IMR-90 (cell line): Measurements from ENCODE around the gene ODAM. TPM values are rescaled to one million over a fixed set of nuclear protein-coding genes. Genes with fewer than 3 reads are reported as not detected.

Experiments used
- ATAC-seq: fragments of 200-7000 bp; cut with Tn5 transposase; 2 replicates; pipeline ENCODE4 v1.9.1; 2020; ENCODE audit warnings: low read depth, mild to moderate bottlenecking, moderate library complexity
- BruUV-seq: library from RNA; stranded (reverse); fragments of 400-500 nt; replicated peaks from 2 replicates; lab custom pipeline; 2021; lab: Mats Ljungman, UMichigan
- CTCF ChIA-PET: fragments of 300-600 bp; formaldehyde crosslinking; extraction: SDS; loops from one replicate; lab custom pipeline; 2021; ENCODE audit warnings: antibody characterized with exemption; lab: Yijun Ruan, JAX
- POLR2A ChIA-PET: fragments of 300-600 bp; sonication (Branson Sonifier 250); formaldehyde crosslinking; loops from one replicate; lab custom pipeline; 2022; ENCODE audit warnings: antibody characterized with exemption; ENCODE audit not compliant: unreplicated experiment; lab: Charles Lee
- DNase-seq: peaks from one replicate; pipeline ENCODE4 v3.0.0; 2013
- H2AFZ ChIP-seq: replicated peaks from 2 replicates; pipeline ENCODE3; 2013; ENCODE audit warnings: low read length, mild to moderate bottlenecking; ENCODE audit not compliant: poor library complexity
- H2AK5ac ChIP-seq: 2 replicates; pipeline ENCODE4 v1.6.1; 2013; ENCODE audit warnings: low read depth, low read length, inconsistent platforms
- H2AK9ac ChIP-seq: replicated peaks from 2 replicates; pipeline ENCODE3; 2013; ENCODE audit warnings: mild to moderate bottlenecking, low read depth, low read length, moderate library complexity; ENCODE audit not compliant: poor library complexity
- H2BK120ac ChIP-seq: 2 replicates; pipeline ENCODE4 v1.6.1; 2013; ENCODE audit warnings: low read depth, low read length, inconsistent platforms
- H2BK15ac ChIP-seq: 3 replicates; pipeline ENCODE4 v1.6.1; 2013; ENCODE audit warnings: low read depth, low read length, inconsistent platforms
- H2BK20ac ChIP-seq: 2 replicates; pipeline ENCODE4 v1.6.1; 2013; ENCODE audit warnings: low read depth, mild to moderate bottlenecking, inconsistent platforms, low read length, moderate library complexity
- H2BK5ac ChIP-seq: 2 replicates; pipeline ENCODE4 v1.6.1; 2013; ENCODE audit warnings: mild to moderate bottlenecking, low read depth, low read length, inconsistent platforms; ENCODE audit not compliant: poor library complexity, severe bottlenecking
- H3K14ac ChIP-seq: replicated peaks from 2 replicates; pipeline ENCODE4 v1.6.1; 2013; ENCODE audit warnings: low read depth, low read length, inconsistent platforms
- H3K18ac ChIP-seq: 2 replicates; pipeline ENCODE4 v1.6.1; 2013; ENCODE audit warnings: low read depth, low read length, control low read depth
- H3K23ac ChIP-seq: 2 replicates; pipeline ENCODE4 v1.6.1; 2013; ENCODE audit warnings: low read depth, low read length, inconsistent platforms
- H3K27ac ChIP-seq: 2 replicates; pipeline ENCODE4 v1.5.1; 2013; ENCODE audit warnings: mild to moderate bottlenecking, control low read depth, low read length; ENCODE audit not compliant: insufficient read depth
- H3K27me3 ChIP-seq: 2 replicates; pipeline ENCODE4 v1.6.1; 2013; ENCODE audit warnings: low read length; ENCODE audit not compliant: control insufficient read depth, insufficient read depth
- H3K36me3 ChIP-seq: 2 replicates; pipeline ENCODE4 v1.6.1; 2013; ENCODE audit warnings: low read length, mixed read lengths; ENCODE audit not compliant: control insufficient read depth, insufficient read depth
- H3K4ac ChIP-seq: 2 replicates; pipeline ENCODE4 v1.6.1; 2013; ENCODE audit warnings: low read depth, low read length, inconsistent platforms
- H3K4me1 ChIP-seq: 2 replicates; pipeline ENCODE4 v1.6.1; 2013; ENCODE audit warnings: low read length, mixed read lengths; ENCODE audit not compliant: control insufficient read depth, insufficient read depth
- H3K4me2 ChIP-seq: 2 replicates; pipeline ENCODE4 v1.6.1; 2013; ENCODE audit warnings: low read depth, mild to moderate bottlenecking, control low read depth, low read length, moderate library complexity
- H3K4me3 ChIP-seq: 2 replicates; pipeline ENCODE4 v1.5.1; 2013; ENCODE audit warnings: low read depth, mild to moderate bottlenecking, control low read depth, low read length, moderate library complexity; ENCODE audit not compliant: insufficient read depth
- H3K56ac ChIP-seq: 2 replicates; pipeline ENCODE4 v1.6.1; 2013; ENCODE audit warnings: low read length, inconsistent platforms; ENCODE audit not compliant: insufficient read depth; ENCODE audit errors: extremely low read depth
- H3K79me1 ChIP-seq, 2 experiments: 2 replicates each; pipeline ENCODE4 v1.6.1; 2013; ENCODE audit warnings: low read length in 2 of 2, inconsistent platforms in 1 of 2, low read depth in 1 of 2
- H3K9ac ChIP-seq: 2 replicates; pipeline ENCODE4 v1.6.1; 2013; ENCODE audit warnings: low read depth, low read length, control low read depth
- H3K9me1 ChIP-seq: 2 replicates; pipeline ENCODE4 v1.6.1; 2013; ENCODE audit warnings: low read length, inconsistent platforms; ENCODE audit not compliant: insufficient read depth
- H3K9me3 ChIP-seq: 2 replicates; pipeline ENCODE4 v1.6.1; 2013; ENCODE audit warnings: low read length; ENCODE audit not compliant: control insufficient read depth, insufficient read depth
- H4K20me1 ChIP-seq: 2 replicates; pipeline ENCODE4 v1.6.1; 2013; ENCODE audit warnings: low read length, inconsistent platforms; ENCODE audit not compliant: insufficient read depth
- H4K5ac ChIP-seq: 2 replicates; pipeline ENCODE4 v1.6.1; 2013; ENCODE audit warnings: mild to moderate bottlenecking, low read depth, low read length, control low read depth
- H4K8ac ChIP-seq, 2 experiments: 2 replicates each; pipeline ENCODE4 v1.6.1; 2013; ENCODE audit warnings: low read depth in 2 of 2, low read length in 2 of 2, control low read depth in 1 of 2, inconsistent platforms in 1 of 2
- H4K91ac ChIP-seq: 2 replicates; pipeline ENCODE4 v1.6.1; 2013; ENCODE audit warnings: low read depth, low read length, inconsistent platforms; ENCODE audit not compliant: insufficient read depth
- CTCF ChIP-seq: conservative IDR thresholded peaks from 2 replicates; pipeline ENCODE4 v1.5.1; 2012; ENCODE audit warnings: mild to moderate bottlenecking, low read depth, low read length, improper control_type of control experiment
- WGBS, 2 experiments: methylation state at CpG; one replicate each; pipeline versions ENCODE4 v1.1.5 to v1.1.7; 2013; ENCODE audit warnings: missing lambda C conversion rate in 2 of 2; ENCODE audit not compliant: insufficient read length in 1 of 2; ENCODE audit errors: extremely low coverage in 2 of 2; 5-methylcytosine and 5-hydroxymethylcytosine counted together
- dilution Hi-C: fragments of 300-500 bp; cut with HindIII; formaldehyde crosslinking; loops from one replicate; pipeline ENCODE4 v1.14.3; 2018; ENCODE audit warnings: low sequenced_read_pairs; ENCODE audit not compliant: unreplicated experiment
- in situ Hi-C: fragments of 300-500 bp; cut with MboI; formaldehyde crosslinking; loops from 3 replicates; pipeline ENCODE4 v1.14.3; 2019; ENCODE audit warnings: low sequenced_read_pairs, inconsistent platforms, mixed read lengths
- intact Hi-C: fragments of 100-400 bp; cut with micrococcal nuclease; formaldehyde crosslinking; loops from 2 replicates; pipeline ENCODE4 v1.10.0; 2022
- polyA plus RNA-seq, 3 experiments: library from polyadenylated mRNA; depleted of rRNA; stranded (reverse); fragments of >200 nt; gene quantifications; 2 replicates each; pipeline ENCODE4 v1.2.3, GENCODE V29; 2012; ENCODE audit warnings: low replicate concordance in 1 of 3
- total RNA-seq: library from RNA; depleted of rRNA; stranded (reverse); fragments of >200 nt; gene quantifications from 2 replicates; pipeline ENCODE4 v1.2.3, GENCODE V29; 2012
- TF ChIP-seq, protein P1 (sequence below): fragments of 150-350 bp; IDR thresholded peaks from 2 replicates; pipeline ENCODE4 v1.6.1; 2016; ENCODE audit warnings: low read depth, mild to moderate bottlenecking, low read length, moderate library complexity, borderline replicate concordance

The ODAM gene
- total and polyA plus RNA-seq, 2 of the 4 experiments (the other 2 are of a cell fraction) = not detected

DNA sequence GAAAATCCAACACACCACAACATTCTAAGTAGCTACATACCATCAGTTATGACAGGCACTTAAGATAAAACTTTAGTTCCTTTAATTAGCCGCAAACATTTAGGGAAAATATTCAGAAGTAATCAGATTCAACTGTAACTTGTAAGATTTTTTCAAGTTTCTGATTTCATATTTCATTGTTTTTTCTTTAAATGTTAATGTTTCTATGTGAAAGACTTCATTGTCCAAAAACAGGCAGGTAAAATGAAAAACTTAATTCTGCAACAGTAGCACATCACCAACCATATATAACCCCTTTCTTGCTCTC is 11.6 kb upstream of the ODAM start (continued):
- TF ChIP-seq, protein P1, sequence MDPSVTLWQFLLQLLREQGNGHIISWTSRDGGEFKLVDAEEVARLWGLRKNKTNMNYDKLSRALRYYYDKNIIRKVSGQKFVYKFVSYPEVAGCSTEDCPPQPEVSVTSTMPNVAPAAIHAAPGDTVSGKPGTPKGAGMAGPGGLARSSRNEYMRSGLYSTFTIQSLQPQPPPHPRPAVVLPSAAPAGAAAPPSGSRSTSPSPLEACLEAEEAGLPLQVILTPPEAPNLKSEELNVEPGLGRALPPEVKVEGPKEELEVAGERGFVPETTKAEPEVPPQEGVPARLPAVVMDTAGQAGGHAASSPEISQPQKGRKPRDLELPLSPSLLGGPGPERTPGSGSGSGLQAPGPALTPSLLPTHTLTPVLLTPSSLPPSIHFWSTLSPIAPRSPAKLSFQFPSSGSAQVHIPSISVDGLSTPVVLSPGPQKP = no peak

DNA sequence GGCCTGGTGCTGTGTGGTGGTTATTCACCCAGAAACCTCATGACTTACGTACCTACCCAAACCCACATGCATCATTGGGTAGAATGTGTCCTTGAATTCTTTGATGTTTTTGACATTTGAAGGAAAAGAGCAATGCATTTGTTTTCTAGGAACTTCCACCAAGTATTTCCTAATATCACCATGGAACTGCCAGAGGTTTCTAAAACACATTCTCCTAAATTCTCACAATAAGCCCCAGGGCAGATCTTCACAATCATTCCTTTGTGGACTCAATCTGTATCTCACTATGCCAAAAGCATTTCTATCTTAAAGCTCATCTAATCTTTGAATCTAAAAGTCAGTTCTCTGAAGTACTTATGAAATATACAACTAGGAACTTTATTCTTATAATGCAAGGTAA is 8.3 kb upstream of the ODAM start:
- intact Hi-C loops = no loop called here
- Histone ChIP-seq H3K4ac (no peak overlapping the region), H3K4me3 (no peak overlapping the region), H4K91ac (no peak overlapping the region), H4K5ac (no peak overlapping the region), H3K4me2 (no peak overlapping the region), H2BK5ac (no peak overlapping the region), H3K9ac (no peak overlapping the region), H3K14ac (no peak overlapping the region), H2BK20ac (no peak overlapping the region), H2AFZ (no peak overlapping the region), H3K23ac (no peak overlapping the region), H3K27me3 (no peaks in the 10 kb centered on the region), H3K56ac (no peak overlapping the region), H2AK5ac (no peak overlapping the region), H3K9me1 (no peaks in the 10 kb centered on the region), H2BK120ac (no peak overlapping the region), H3K9me3 (no peaks in the 10 kb centered on the region), H2AK9ac (no peak overlapping the region), H3K27ac (no peak overlapping the region), H4K8ac (no peak overlapping the region), H3K79me1 (no peaks in the 10 kb centered on the region), H4K20me1 (no peaks in the 10 kb centered on the region), H2BK15ac (no peak overlapping the region), H3K36me3 (no peaks in the 10 kb centered on the region), H3K4me1 (no peaks in the 10 kb centered on the region), H3K18ac (no peak overlapping the region)
- BruUV-seq = no TSS peak
- dilution Hi-C loops = no loop called here
- POLR2A ChIA-PET = no interaction called here
- TF ChIP-seq CTCF = no peak
- no CpG with 5 or more reads among the region's 1 CpG for WGBS, 2 experiments
- CTCF ChIA-PET = interaction anchor here (0.7 kb wide), 1 partner anchor 496 kb away, joined by 5 read pairs; no protein-coding TSS in a partner anchor
- DNase-seq (no peak), ATAC-seq (no peak)
- in situ Hi-C loops = loop anchor here (10.0 kb wide), 1 partner anchor 502 kb away; no protein-coding TSS in a partner anchor
